ENCODE results near the gene DCDC2B. TPM values are rescaled to one million over a fixed set of nuclear protein-coding genes. Genes with fewer than 3 reads are reported as not detected.
A peak's percentile ranks its signal among the peaks of the same experiment; 100 is the strongest.

DCDC2B gene
- total and polyA plus RNA-seq, 9 of the 15 experiments (the other 6 are each of a cell fraction or from before 2014, with no cell fraction given), result not detected

DNA sequence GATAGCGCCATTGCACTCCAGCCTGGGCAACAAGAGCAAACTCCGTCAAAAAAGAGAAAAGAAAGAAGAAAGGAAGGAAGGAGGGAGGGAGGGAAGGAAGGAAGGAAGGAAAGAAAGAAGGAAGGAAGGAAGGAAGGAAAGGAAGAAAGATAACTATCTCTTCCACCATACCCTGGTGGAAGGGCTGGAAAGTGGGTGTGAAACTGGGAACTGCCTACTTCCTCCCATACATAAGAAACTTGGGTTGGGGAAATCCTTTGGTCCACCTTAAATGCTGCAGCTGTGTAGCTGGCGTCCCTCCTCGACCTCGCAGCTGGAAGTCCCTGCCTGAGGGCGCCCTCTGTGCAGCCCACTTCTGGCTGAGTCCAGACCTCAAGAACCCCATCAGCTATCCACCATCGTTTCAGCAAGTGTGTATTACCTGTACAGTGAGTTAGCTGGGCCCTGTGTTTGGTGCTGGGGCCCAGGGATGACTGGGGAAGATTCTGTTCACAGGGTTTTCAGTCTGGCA, 33.5 kb downstream of the DCDC2B start (continued):
- TF ChIP-seq ZBTB26 (CRISPR knock-in tag; IDR thresholded peaks at IDR 0.05), result peak; percentile 74; the same call in 1 of the 2 replicates
- no peak for TF ChIP-seq DNMT1 (IDR thresholded peaks at IDR 0.05)
- TF ChIP-seq ZNF445 (CRISPR knock-in tag; IDR thresholded peaks at IDR 0.05; ENCODE audit: low read depth), result no peak
- TF ChIP-seq SIN3A (IDR thresholded peaks at IDR 0.05; ENCODE audit: borderline replicate concordance in 2 of 2, control insufficient read depth in 1 of 2, low read depth in 2 of 2, low read length in 2 of 2), result no peak
- 0 out of 2 replicates have a peak, but pooled peaks have one; percentile 37 for TF ChIP-seq MIER1 (IDR thresholded peaks at IDR 0.05; ENCODE audit: low read depth)
- TF ChIP-seq TARDBP (IDR thresholded peaks at IDR 0.05), result no peak
- TF ChIP-seq ZEB2 (IDR thresholded peaks at IDR 0.05), result no peak
- TF ChIP-seq PTRF (tag; IDR thresholded peaks at IDR 0.05), result no peak
- no peak for TF ChIP-seq ZHX1 (conservative IDR thresholded peaks at IDR 0.05; ENCODE audit: low read length)
- no peak for TF ChIP-seq ZNF449 (CRISPR knock-in tag; IDR thresholded peaks at IDR 0.05)
- TF ChIP-seq, protein P1, sequence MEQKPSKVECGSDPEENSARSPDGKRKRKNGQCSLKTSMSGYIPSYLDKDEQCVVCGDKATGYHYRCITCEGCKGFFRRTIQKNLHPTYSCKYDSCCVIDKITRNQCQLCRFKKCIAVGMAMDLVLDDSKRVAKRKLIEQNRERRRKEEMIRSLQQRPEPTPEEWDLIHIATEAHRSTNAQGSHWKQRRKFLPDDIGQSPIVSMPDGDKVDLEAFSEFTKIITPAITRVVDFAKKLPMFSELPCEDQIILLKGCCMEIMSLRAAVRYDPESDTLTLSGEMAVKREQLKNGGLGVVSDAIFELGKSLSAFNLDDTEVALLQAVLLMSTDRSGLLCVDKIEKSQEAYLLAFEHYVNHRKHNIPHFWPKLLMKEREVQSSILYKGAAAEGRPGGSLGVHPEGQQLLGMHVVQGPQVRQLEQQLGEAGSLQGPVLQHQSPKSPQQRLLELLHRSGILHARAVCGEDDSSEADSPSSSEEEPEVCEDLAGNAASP (IDR thresholded peaks at IDR 0.05), result no peak
- TF ChIP-seq FOSL1 (tag; conservative IDR thresholded peaks at IDR 0.05), result no peak
- no peak for TF ChIP-seq PTBP1 (IDR thresholded peaks at IDR 0.05; ENCODE audit: low read depth, low read length)
- TF ChIP-seq USF1 (CRISPR knock-in tag; IDR thresholded peaks at IDR 0.05), result no peak
- TF ChIP-seq ATF2 (CRISPR knock-in tag; IDR thresholded peaks at IDR 0.05), result no peak
- 0 out of 2 replicates have a peak, but pooled peaks have one; percentile 11 for TF ChIP-seq NFIC (IDR thresholded peaks at IDR 0.05)
- no peak for TF ChIP-seq KDM5B (IDR thresholded peaks at IDR 0.05; ENCODE audit: insufficient replicate concordance, low read depth, low read length)

Measured in K562 (cell line).